ENCODE results near the gene DUSP14.
"Not testable (repeated sequence)": the region's sequence is repeated elsewhere in the genome, so short reads cannot be mapped to it uniquely, and the experiment has no call there.

The DUSP14 gene

GRCh38 chr17:37489197-37490001 lies at the start of gene DUSP14:
TSS of gene DUSP14 (plus strand) at chr17:37489891. CDS start at chr17:37512273, 22,382 bp downstream.
- DNase-seq, result peak; percentile 21

DNA sequence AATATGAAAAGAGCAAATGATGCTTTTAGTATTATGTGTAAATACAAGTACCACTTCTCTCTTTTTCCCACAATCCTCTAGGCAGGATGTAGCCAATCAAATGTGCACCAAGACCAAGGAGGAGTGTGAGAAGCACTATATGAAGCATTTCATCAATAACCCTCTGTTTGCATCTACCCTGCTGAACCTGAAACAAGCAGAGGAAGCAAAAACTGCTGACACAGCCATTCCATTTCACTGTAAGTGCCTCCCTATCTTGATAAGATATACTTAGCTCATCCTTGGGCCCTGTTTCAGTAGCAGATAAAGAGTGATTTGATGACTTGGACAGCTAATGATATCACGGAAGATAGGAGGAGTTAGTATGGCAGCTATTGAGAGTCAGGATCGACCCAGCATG lies 49.3 kb upstream of the DUSP14 start:
- no peak for DNase-seq

DNA sequence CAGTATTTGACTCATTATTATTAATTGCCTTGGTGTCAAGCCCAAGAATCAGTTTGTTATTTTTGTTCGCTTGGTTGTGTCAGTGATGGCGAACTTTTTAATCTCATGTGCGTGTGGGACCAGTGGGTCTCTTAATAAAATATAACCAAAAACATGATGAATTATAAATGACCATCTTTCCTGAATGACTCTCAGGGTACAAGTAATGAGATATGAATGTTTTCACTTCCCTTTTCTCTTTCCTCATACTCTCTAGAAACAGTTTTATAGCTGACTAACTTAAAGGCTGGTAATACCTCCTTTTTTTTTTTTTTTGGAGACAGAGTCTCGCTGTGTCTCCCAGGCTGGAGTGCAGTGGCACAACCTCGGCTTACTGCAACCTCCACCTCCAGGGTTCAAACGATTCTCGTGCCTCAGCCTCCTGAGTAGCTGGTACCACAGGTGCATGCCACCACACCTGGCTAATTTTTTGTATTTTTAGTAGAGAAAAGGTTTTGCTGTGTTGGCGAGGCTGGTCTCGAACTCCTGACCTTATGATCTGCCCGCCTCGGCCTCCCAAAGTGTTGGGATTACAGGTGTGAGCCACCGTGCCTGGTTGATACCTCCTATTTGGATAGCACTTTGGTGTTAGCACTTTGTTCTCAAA lies 48.2 kb upstream of the DUSP14 start:
- not testable (repeated sequence) for DNase-seq

DNA sequence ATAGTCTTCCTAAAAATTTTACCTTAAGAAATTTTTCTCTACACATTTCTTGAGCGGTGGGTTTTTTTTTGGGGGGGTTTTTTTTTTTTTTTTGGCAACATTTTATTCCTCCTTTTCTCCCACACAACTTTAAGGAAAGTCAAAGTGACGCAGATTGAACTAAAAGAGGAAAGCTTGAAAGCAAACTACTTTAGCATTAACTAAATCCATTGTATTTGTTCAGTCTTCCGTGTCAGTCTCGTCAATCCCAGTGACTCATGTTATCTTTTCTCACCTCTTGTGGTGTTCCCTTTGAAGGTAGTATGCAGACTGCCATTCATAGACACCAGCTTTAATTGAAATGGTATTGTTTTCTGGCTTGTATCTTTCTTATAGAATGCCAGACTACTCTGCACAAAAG lies 43.7 kb upstream of the DUSP14 start:
- no peak for DNase-seq

- no peak for DNase-seq
These were observed 42.0 kb upstream of the DUSP14 start for GRCh38 chr17:37447641-37448040.

GRCh38 chr17:37450112-37450511 lies 39.6 kb upstream of the DUSP14 start:
- no peak for DNase-seq

DNA sequence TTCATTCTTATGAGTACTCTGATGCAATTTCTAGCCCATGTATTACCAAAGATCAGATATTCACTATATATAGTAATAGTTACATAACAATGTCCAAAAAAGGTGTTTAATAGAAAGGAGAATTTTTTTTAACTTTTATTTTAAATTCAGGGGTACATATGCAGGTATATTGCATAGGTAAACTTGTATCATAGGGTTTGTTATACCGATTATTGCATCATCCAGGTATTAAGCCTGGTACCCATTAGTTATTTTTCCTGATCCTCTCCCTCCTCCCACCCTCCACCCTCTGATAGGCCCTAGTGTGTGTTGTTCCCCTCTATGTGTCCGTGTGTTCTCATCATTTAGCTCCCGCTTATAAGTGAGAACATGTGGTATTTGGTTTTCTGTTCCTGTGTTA lies 31.9 kb upstream of the DUSP14 start:
- not testable (repeated sequence) for DNase-seq

- no peak for DNase-seq
These were observed 30.9 kb upstream of the DUSP14 start for GRCh38 chr17:37458805-37459204.

- DNase-seq, result no peak
These were observed 28.0 kb upstream of the DUSP14 start for GRCh38 chr17:37461668-37462067.

GRCh38 chr17:37462492-37462891 lies 27.2 kb upstream of the DUSP14 start:
- no peak for DNase-seq

DNA sequence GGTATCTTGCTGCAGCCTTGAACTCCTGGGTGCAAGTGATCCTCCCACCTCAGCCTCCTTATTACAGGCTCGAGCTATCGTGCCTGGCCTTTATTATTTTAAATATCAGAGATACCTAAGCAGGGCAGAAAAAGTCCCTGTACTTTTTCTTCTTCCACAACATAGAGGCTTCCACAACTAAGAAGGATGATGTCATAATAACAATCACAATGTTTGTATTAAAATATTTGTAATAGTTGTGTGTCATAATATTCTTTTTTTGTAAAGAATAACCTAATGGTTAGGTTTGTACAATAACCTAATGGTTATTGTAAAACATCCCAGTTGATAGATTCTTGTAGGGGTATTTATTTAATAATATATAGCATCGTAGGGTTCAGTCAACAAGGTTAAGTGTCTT lies 26.7 kb upstream of the DUSP14 start:
- DNase-seq, result no peak

- DNase-seq, result no peak
These were observed 24.5 kb upstream of the DUSP14 start for GRCh38 chr17:37465069-37465616.

DNA sequence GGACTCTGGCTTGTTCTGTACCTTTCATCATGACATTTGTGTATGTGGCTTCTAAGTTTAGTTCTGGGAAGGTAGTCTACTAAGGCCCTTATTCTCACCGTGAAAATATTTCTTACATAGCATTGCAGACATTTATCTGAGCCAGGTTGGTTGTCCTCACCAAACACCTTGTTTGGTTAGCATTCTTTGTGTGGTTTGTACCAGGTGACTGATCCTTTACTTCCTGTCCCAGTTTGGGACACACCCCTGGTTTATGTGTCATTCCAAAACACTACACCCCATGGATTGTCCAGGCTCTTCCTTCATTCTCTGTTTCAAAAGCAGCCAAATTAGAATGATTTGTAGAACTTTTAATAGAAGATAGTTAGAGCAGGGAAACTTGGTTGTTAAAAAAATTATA lies 23.2 kb upstream of the DUSP14 start:
- DNase-seq, result no peak

- no peak for DNase-seq
These were observed 19.5 kb upstream of the DUSP14 start for GRCh38 chr17:37470181-37470580.

GRCh38 chr17:37475731-37476420 lies 13.8 kb upstream of the DUSP14 start:
- no peak for DNase-seq

DNA sequence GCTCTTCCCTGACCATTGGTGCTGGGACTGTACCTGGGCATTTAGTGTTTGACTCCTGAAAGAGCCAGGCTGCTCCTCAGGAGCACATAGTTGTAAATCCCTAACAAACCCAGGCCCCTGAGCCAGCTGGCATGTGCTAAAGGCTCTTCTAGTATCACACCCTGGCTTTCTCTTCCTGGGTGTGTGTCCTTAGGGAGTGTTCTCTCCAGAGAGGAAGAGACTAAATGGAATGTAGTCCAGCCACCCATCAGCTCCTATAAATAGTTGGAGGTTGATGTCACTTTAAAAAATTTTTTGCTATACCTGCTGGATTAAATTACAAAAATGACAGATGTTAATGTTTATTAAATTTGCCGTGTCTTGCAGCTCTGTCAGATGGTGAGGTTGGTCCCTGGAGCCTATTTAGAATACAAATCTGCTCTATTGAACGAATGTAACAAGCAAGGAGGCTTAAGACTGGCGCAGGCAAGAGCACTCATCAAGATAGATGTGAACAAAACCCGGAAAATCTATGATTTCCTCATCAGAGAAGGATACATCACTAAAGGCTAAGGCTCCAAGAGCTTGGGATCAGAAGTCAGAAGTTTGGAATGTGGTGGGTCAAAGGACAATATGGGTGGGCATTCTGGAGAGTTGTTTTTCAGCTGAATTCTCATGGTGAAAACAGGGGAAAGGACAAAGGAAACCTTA lies 13.1 kb upstream of the DUSP14 start:
- no peak for DNase-seq

DNA sequence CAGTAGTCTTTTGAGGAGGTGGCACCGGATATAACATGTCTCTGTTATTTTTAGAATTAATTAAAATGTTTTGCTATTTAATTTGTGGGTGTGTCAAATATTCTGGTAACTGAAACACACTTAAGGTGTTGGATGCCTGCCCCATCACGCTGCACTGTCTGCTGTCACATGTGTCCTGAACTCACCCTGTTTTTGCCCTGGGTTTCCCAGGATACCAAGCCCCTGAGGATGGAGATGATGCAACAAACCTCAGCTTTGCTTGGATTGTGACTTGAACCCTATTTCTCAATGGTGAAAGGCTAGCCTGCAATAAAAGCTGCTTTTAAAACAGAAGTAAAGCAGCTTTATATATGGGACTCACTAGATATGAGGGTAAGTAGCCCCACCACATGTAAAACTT lies 11.5 kb upstream of the DUSP14 start:
- DNase-seq, result no peak

DNA sequence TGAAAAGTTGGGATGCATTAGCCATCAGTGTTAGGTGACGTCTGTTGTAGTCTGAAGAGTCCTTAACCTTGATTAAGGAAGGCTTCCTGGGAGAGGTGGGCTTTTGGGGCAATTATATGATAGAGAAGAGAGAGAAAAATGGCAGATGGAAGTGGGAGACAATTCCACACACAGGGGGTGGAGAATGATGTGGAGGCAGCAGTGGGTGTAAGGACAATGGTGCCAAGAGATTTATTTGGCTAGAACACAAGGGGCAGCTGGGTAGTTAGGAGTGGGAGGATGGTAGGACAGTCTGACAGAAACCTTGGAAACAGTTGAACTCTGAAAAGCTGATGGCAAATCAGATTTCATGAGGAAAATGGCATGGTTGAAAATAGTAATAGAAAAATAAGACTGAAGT lies 10.7 kb upstream of the DUSP14 start:
- DNase-seq, result no peak

GRCh38 chr17:37480427-37480826 lies 9.3 kb upstream of the DUSP14 start:
- DNase-seq, result no peak

- DNase-seq, result no peak
These were observed 8.6 kb upstream of the DUSP14 start for GRCh38 chr17:37481001-37481665.

GRCh38 chr17:37483311-37484039 lies 6.2 kb upstream of the DUSP14 start:
- DNase-seq, result no peak

Data from NCI-H2081 treated with DMSO at 0.1 percent for 48 hours (cell line).